Measurements from ENCODE around the gene ECT2.

GRCh38 chr3:172700936-172701455 is 49.5 kb upstream of the ECT2 start:
- TF ChIP-seq CTCF (IDR thresholded peaks at IDR 0.05), result no peak
- TF ChIP-seq POLR2AphosphoS5 (IDR thresholded peaks at IDR 0.05), result no peak
- TF ChIP-seq POLR2A (IDR thresholded peaks at IDR 0.05), result no peak
- TF ChIP-seq EP300 (IDR thresholded peaks at IDR 0.05; ENCODE audit: low read depth), result no peak

All from transverse colon (tissue), 4 donors.